ENCODE results near the gene CYP11A1.

Gene CYP11A1

DNA sequence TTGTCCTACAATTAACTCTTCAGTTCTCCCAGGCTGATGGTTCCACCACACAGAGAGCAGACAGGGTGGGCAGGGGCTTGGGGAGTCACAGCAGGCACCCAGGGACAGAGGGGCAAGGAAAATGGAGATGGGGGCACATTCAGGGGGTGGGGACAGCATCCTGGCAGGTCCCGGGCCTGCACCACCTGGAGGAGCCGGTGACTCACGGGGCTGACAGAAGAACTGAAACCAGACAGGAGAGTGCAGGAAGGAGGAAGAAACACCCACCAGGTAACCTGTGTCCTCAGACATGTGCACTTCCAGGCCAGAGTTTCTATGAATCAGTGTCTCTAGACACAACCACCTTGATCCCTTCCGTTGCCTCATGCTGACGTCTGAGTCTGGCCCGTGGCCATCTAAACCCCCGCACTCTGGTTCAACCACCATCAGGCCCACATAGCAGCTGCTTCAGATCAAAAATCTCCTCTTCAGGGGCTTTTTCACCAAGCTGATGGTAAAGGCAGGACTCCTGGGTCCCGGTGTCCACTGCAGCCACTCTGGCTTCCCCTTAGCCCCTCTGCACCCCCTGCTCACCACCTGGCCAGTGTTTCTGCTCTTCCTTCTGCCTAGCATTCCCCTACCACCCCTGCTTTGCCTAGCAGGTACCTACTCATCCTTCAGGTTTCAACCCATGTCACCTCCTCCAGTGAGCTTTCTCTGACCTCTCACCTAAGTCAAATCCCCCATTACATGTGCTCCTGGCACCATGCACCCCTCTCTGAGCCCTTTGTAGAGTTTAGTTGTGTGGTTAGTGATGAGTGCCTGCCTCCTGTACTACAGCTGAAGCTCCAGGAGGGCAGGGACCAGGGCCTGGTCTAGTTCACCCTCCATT is 16.5 kb upstream of the CYP11A1 start:
- H3K4me1 ChIP-seq (ENCODE audit: control insufficient read depth, insufficient read depth, low read length): peaks cover 35% of the 10 kb centered on the region
- H3K9ac ChIP-seq (ENCODE audit: low read length): no peak overlapping the region
- H3K9me3 ChIP-seq (ENCODE audit: control insufficient read depth, low read length): no peaks in the 10 kb centered on the region
- no peak overlapping the region for H3K4me3 ChIP-seq (ENCODE audit: low read length)
- H3K27me3 ChIP-seq (ENCODE audit: control insufficient read depth, insufficient read depth, low read length): peaks cover 4% of the 10 kb centered on the region
- no peaks in the 10 kb centered on the region for H3K36me3 ChIP-seq (ENCODE audit: control insufficient read depth, insufficient read depth, low read length)

- peaks cover 35% of the 10 kb centered on the region for H3K4me1 ChIP-seq (ENCODE audit: control insufficient read depth, insufficient read depth, low read length)
- H3K9ac ChIP-seq (ENCODE audit: low read length): no peak overlapping the region
- H3K9me3 ChIP-seq (ENCODE audit: control insufficient read depth, low read length): no peaks in the 10 kb centered on the region
- H3K36me3 ChIP-seq (ENCODE audit: control insufficient read depth, insufficient read depth, low read length): no peaks in the 10 kb centered on the region
- H3K4me3 ChIP-seq (ENCODE audit: low read length): no peak overlapping the region
- peaks cover 4% of the 10 kb centered on the region for H3K27me3 ChIP-seq (ENCODE audit: control insufficient read depth, insufficient read depth, low read length)
Observed at GRCh38 chr15:74383286-74383685, 15.8 kb upstream of the CYP11A1 start.

- Histone ChIP-seq H3K36me3 (ENCODE audit: control insufficient read depth, insufficient read depth, low read length) (no peaks in the 10 kb centered on the region), H3K9me3 (ENCODE audit: control insufficient read depth, low read length) (no peaks in the 10 kb centered on the region), H3K4me3 (ENCODE audit: low read length) (no peak overlapping the region), H3K27me3 (ENCODE audit: control insufficient read depth, insufficient read depth, low read length) (no peaks in the 10 kb centered on the region), H3K9ac (ENCODE audit: low read length) (no peak overlapping the region), H3K4me1 (ENCODE audit: control insufficient read depth, insufficient read depth, low read length) (peaks cover 35% of the 10 kb centered on the region)
Observed at GRCh38 chr15:74382004-74382816, 14.8 kb upstream of the CYP11A1 start.

GRCh38 chr15:74381481-74381880 is 14.0 kb upstream of the CYP11A1 start:
- Histone ChIP-seq H3K4me1 (ENCODE audit: control insufficient read depth, insufficient read depth, low read length) (peaks cover 35% of the 10 kb centered on the region), H3K4me3 (ENCODE audit: low read length) (no peak overlapping the region), H3K36me3 (ENCODE audit: control insufficient read depth, insufficient read depth, low read length) (no peaks in the 10 kb centered on the region), H3K27me3 (ENCODE audit: control insufficient read depth, insufficient read depth, low read length) (no peaks in the 10 kb centered on the region), H3K9ac (ENCODE audit: low read length) (no peak overlapping the region), H3K9me3 (ENCODE audit: control insufficient read depth, low read length) (no peaks in the 10 kb centered on the region)

DNA sequence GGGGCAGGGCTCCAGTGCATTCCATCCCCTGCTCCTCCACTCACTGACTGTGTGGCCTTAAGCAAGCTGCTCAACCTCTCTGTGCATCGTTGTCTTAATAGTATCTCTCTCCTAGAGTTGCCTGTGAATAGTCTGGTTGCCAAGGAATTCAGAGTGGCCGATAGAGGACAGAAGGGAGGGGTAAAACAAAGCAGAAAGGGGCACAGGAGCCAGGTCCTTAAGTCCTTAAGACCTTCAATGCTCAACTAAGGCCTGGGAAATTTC is 13.7 kb upstream of the CYP11A1 start:
- H3K9ac ChIP-seq (ENCODE audit: low read length): no peak overlapping the region
- H3K4me3 ChIP-seq (ENCODE audit: low read length): no peak overlapping the region
- no peaks in the 10 kb centered on the region for H3K36me3 ChIP-seq (ENCODE audit: control insufficient read depth, insufficient read depth, low read length)
- no peaks in the 10 kb centered on the region for H3K9me3 ChIP-seq (ENCODE audit: control insufficient read depth, low read length)
- H3K27me3 ChIP-seq (ENCODE audit: control insufficient read depth, insufficient read depth, low read length): no peaks in the 10 kb centered on the region
- peaks cover 35% of the 10 kb centered on the region for H3K4me1 ChIP-seq (ENCODE audit: control insufficient read depth, insufficient read depth, low read length)

DNA sequence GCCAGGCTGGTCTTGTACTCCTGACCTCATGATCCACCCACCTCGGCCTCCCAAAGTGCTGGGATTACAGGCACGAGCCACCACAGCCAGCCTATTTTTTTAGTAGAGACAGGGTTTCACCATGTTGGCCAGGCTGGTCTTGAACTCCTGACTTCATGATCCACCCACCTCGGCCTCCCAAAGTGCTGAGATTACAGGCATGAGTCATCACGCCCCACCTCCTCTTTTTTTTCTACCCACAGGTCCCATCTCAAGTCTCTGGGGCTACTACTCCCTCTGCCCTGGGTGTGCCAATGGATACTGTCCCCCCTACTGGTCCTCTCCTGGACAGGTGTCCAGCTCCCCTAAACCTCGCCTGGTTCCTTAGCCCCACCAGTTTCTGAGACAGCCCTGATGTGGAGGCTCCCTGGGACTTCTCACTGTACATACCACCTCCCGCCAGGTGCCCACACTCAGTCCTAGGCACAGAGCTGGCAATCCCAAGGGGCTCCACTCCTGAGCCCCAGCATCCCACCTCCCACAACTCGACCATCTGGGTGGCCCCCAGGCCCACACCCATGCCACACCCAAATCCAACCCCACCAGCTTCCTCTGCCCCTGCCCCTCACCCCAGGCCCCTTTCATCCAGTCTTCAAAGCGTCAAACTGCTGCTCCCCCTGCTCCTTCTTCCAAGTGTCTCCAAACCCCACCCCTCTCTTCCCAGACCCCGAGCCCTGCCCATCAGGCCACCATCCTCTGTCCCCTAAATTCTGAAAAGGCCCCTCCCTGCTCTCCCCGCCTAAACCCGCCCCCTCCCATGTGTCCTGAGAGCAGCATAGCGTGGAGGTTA is 13.1 kb upstream of the CYP11A1 start:
- no peak overlapping the region for H3K9ac ChIP-seq (ENCODE audit: low read length)
- no peak overlapping the region for H3K4me3 ChIP-seq (ENCODE audit: low read length)

DNA sequence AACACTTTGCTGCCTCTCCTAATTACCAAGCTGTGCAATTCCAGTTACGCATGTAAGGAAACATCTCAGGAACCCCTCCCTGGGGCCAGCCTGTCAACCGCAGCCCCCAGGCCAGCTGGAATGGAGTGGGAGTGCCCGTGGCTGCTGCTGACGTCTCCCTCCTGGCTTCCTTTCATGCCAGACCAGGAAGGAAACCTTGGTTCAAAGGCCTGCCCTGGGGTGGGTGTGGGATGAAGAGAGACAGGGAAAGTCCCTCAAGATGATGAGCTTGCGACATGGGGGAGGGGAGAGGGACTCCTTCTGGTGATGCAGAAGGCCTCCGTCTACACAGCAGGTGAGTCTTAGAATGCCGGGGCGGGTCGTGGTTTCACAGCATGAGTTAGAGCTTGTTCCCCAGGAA is 11.4 kb upstream of the CYP11A1 start:
- no peaks in the 10 kb centered on the region for H3K36me3 ChIP-seq (ENCODE audit: control insufficient read depth, insufficient read depth, low read length)
- no peaks in the 10 kb centered on the region for H3K27me3 ChIP-seq (ENCODE audit: control insufficient read depth, insufficient read depth, low read length)
- H3K4me3 ChIP-seq (ENCODE audit: low read length): no peak overlapping the region
- no peaks in the 10 kb centered on the region for H3K9me3 ChIP-seq (ENCODE audit: control insufficient read depth, low read length)
- no peak overlapping the region for H3K9ac ChIP-seq (ENCODE audit: low read length)
- peaks cover 33% of the 10 kb centered on the region for H3K4me1 ChIP-seq (ENCODE audit: control insufficient read depth, insufficient read depth, low read length)

More for the DNA sequence above, 13.1 kb upstream of the CYP11A1 start:
- Histone ChIP-seq H3K36me3 (ENCODE audit: control insufficient read depth, insufficient read depth, low read length) (no peaks in the 10 kb centered on the region), H3K4me1 (ENCODE audit: control insufficient read depth, insufficient read depth, low read length) (peaks cover 34% of the 10 kb centered on the region), H3K27me3 (ENCODE audit: control insufficient read depth, insufficient read depth, low read length) (no peaks in the 10 kb centered on the region), H3K9me3 (ENCODE audit: control insufficient read depth, low read length) (no peaks in the 10 kb centered on the region)

GRCh38 chr15:74377831-74378766 is 10.7 kb upstream of the CYP11A1 start:
- Histone ChIP-seq H3K9me3 (ENCODE audit: control insufficient read depth, low read length) (no peaks in the 10 kb centered on the region), H3K9ac (ENCODE audit: low read length) (no peak overlapping the region), H3K4me1 (ENCODE audit: control insufficient read depth, insufficient read depth, low read length) (peaks cover 31% of the 10 kb centered on the region), H3K27me3 (ENCODE audit: control insufficient read depth, insufficient read depth, low read length) (peaks cover 4% of the 10 kb centered on the region), H3K4me3 (ENCODE audit: low read length) (no peak overlapping the region), H3K36me3 (ENCODE audit: control insufficient read depth, insufficient read depth, low read length) (no peaks in the 10 kb centered on the region)

DNA sequence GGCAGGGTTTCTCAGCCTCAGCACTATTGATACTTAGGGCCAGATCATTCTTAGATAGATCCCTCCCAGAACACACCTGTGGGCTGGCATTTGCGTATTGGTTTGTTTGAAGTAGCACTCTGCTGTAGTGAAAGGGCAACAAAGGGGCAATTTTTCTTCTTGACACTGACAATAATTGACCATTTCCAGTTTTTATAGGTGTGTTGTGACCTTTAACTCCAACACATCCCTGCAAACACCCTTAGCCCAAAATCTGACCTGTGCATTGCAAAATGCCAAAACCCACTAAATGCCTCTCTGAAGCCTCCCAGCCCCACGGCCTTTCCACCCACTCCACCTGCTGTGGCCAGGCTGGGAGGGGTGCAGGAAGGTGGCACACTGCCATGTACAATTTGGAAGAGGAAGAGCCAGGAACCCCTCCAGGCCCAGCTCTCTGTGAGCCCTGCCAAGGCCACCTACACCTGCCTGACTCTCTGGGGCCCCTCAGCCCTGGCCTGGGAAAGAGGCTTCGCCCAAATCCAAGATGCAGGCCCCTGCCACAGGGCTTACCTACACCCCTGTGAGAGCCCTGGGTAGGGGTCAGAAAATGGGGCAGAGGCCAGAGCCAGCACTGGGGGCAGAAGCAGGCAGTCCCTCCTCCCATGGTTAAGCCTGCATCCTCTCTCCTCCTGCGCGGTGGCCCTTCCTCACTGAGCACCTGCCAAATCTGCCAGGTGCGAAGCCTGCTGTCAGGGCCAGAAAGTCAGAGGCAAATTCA is 9.6 kb upstream of the CYP11A1 start:
- no peaks in the 10 kb centered on the region for H3K9me3 ChIP-seq (ENCODE audit: control insufficient read depth, low read length)
- peaks cover 20% of the 10 kb centered on the region for H3K4me1 ChIP-seq (ENCODE audit: control insufficient read depth, insufficient read depth, low read length)
- H3K4me3 ChIP-seq (ENCODE audit: low read length): no peak overlapping the region
- H3K36me3 ChIP-seq (ENCODE audit: control insufficient read depth, insufficient read depth, low read length): no peaks in the 10 kb centered on the region
- peaks cover 7% of the 10 kb centered on the region for H3K27me3 ChIP-seq (ENCODE audit: control insufficient read depth, insufficient read depth, low read length)
- H3K9ac ChIP-seq (ENCODE audit: low read length): no peak overlapping the region

- Histone ChIP-seq H3K9ac (ENCODE audit: low read length) (no peak overlapping the region), H3K36me3 (ENCODE audit: control insufficient read depth, insufficient read depth, low read length) (no peaks in the 10 kb centered on the region), H3K9me3 (ENCODE audit: control insufficient read depth, low read length) (no peaks in the 10 kb centered on the region), H3K4me1 (ENCODE audit: control insufficient read depth, insufficient read depth, low read length) (peaks cover 19% of the 10 kb centered on the region), H3K27me3 (ENCODE audit: control insufficient read depth, insufficient read depth, low read length) (peaks cover 7% of the 10 kb centered on the region), H3K4me3 (ENCODE audit: low read length) (no peak overlapping the region)
Observed at GRCh38 chr15:74376226-74376625, 8.8 kb upstream of the CYP11A1 start.

GRCh38 chr15:74375303-74375693 is 7.9 kb upstream of the CYP11A1 start:
- no peaks in the 10 kb centered on the region for H3K9me3 ChIP-seq (ENCODE audit: control insufficient read depth, low read length)
- H3K27me3 ChIP-seq (ENCODE audit: control insufficient read depth, insufficient read depth, low read length): peaks cover 7% of the 10 kb centered on the region
- peaks cover 19% of the 10 kb centered on the region for H3K4me1 ChIP-seq (ENCODE audit: control insufficient read depth, insufficient read depth, low read length)
- no peak overlapping the region for H3K9ac ChIP-seq (ENCODE audit: low read length)
- H3K36me3 ChIP-seq (ENCODE audit: control insufficient read depth, insufficient read depth, low read length): no peaks in the 10 kb centered on the region
- H3K4me3 ChIP-seq (ENCODE audit: low read length): no peak overlapping the region
